ENCODE measurements around the gene FAM78A. TPM values are rescaled to one million over a fixed set of nuclear protein-coding genes. Genes with fewer than 3 reads are reported as not detected.

Gene FAM78A
- total RNA-seq, 1 experiment from 2014 or later: 1.3 TPM

DNA sequence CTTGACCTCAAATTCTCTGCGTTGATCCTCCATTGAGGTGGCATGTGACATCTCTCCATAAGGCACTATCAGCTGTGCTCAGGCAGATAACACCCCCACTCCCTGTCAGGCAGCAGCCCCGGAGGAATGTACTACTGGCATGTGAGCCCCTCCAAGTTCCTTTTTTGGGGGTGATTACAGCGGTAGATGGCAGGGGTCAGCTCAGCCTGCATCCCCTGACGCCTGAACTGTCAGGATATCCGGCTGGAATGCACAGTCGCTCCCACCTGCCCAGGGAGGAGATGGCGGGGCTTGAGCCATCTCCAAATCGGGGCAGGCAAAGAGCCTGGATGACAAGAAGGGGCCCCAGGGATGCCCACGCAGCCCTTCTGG, 40.8 kb downstream of the FAM78A start:
- H3K9me3 ChIP-seq (ENCODE audit: insufficient read depth, low read depth): no peaks in the 10 kb centered on the region
- BruUV-seq (replicated peaks): no TSS peak
- ChIA-PET CTCF (no interaction called here), POLR2A (ENCODE audit: unreplicated experiment) (interaction anchor here (0.7 kb wide), 1 partner anchor 197 kb away, joined by 4 read pairs; no protein-coding TSS in a partner anchor)
- no peaks in the 10 kb centered on the region for H3K9me2 ChIP-seq (ENCODE audit: insufficient read depth)
- H3K27me3 ChIP-seq (ENCODE audit: insufficient read depth, low read depth): no peaks in the 10 kb centered on the region
- no peak overlapping the region for H2AFZ ChIP-seq
- H4K20me1 ChIP-seq (ENCODE audit: insufficient read depth): no peaks in the 10 kb centered on the region
- TF ChIP-seq EZH2 (IDR thresholded peaks at IDR 0.05; ENCODE audit: low read depth): no peak
- TF ChIP-seq, protein P1, sequence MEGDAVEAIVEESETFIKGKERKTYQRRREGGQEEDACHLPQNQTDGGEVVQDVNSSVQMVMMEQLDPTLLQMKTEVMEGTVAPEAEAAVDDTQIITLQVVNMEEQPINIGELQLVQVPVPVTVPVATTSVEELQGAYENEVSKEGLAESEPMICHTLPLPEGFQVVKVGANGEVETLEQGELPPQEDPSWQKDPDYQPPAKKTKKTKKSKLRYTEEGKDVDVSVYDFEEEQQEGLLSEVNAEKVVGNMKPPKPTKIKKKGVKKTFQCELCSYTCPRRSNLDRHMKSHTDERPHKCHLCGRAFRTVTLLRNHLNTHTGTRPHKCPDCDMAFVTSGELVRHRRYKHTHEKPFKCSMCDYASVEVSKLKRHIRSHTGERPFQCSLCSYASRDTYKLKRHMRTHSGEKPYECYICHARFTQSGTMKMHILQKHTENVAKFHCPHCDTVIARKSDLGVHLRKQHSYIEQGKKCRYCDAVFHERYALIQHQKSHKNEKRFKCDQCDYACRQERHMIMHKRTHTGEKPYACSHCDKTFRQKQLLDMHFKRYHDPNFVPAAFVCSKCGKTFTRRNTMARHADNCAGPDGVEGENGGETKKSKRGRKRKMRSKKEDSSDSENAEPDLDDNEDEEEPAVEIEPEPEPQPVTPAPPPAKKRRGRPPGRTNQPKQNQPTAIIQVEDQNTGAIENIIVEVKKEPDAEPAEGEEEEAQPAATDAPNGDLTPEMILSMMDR (conservative IDR thresholded peaks at IDR 0.05): no peak
- H3K4me2 ChIP-seq: no peak overlapping the region
- no peak overlapping the region for H3K4me3 ChIP-seq
- H3K36me3 ChIP-seq (ENCODE audit: low read depth): 0 out of 2 replicates have a peak, but pooled peaks cover 8% of the 10 kb centered on the region
- no peaks in the 10 kb centered on the region for H3K4me1 ChIP-seq (replicated peaks; ENCODE audit: insufficient read depth)
- intact Hi-C loops (cut with micrococcal nuclease; ENCODE audit: unreplicated experiment): no loop called here
- H3F3A ChIP-seq (ENCODE audit: insufficient read depth, low read depth): peaks cover 6% of the 10 kb centered on the region
- no peak overlapping the region for H3K27ac ChIP-seq
- H3K79me2 ChIP-seq (ENCODE audit: low read depth): no peaks in the 10 kb centered on the region
- DNase-seq: no peak

DNA sequence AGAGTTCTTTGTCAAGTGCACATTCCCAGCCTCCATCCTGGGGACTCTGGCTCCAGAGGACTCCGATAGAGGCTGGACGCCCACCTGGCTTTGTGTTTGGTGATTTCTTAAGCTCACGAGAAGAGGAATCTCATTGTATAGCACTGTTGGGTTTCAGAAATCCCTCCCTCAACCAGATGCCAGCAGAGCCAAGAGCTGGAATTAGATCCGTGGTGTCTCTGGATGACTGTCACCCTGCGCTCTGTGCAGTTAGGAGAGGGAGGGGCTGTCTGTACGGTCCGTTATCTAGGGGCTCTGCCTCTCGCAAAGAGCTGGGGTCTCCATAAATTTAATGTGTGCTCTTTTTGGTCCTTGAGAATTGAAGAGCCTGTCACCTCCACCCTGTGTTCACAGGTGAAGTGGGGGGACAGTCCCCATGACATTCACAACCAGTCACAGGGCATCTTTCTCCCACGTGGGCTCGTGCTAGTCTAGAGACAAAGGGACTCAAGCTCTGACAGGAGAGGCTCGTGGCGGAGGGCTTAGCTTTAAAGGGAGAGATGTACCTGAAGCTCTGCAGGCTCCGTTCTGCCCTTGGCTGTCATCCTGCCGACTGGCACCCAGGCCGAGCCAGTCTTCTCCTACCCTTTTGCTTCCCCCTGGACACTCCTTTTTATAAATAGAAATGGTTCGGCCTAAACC, 41.4 kb downstream of the FAM78A start:
- Histone ChIP-seq H3K4me1 (replicated peaks; ENCODE audit: insufficient read depth) (no peaks in the 10 kb centered on the region), H3K79me2 (ENCODE audit: low read depth) (no peaks in the 10 kb centered on the region), H3K4me3 (no peak overlapping the region), H3K36me3 (ENCODE audit: low read depth) (0 out of 2 replicates have a peak, but pooled peaks cover 8% of the 10 kb centered on the region), H3F3A (ENCODE audit: insufficient read depth, low read depth) (peaks cover 6% of the 10 kb centered on the region), H3K4me2 (no peak overlapping the region), H2AFZ (no peak overlapping the region), H3K9me3 (ENCODE audit: insufficient read depth, low read depth) (no peaks in the 10 kb centered on the region), H3K27ac (no peak overlapping the region), H4K20me1 (ENCODE audit: insufficient read depth) (no peaks in the 10 kb centered on the region), H3K9me2 (ENCODE audit: insufficient read depth) (no peaks in the 10 kb centered on the region), H3K27me3 (ENCODE audit: insufficient read depth, low read depth) (no peaks in the 10 kb centered on the region)
- POLR2A ChIA-PET (ENCODE audit: unreplicated experiment): interaction anchor here (0.6 to 0.7 kb wide), 3 partner anchors 27 to 204 kb away, joined by 3 to 4 read pairs (median 4); no protein-coding TSS in a partner anchor
- CTCF ChIA-PET: no interaction called here
- intact Hi-C loops (cut with micrococcal nuclease; ENCODE audit: unreplicated experiment): no loop called here
- DNase-seq: no peak
- no TSS peak for BruUV-seq (replicated peaks)
- TF ChIP-seq EZH2 (IDR thresholded peaks at IDR 0.05; ENCODE audit: low read depth): no peak
- TF ChIP-seq, protein P1 (conservative IDR thresholded peaks at IDR 0.05): no peak

DNA sequence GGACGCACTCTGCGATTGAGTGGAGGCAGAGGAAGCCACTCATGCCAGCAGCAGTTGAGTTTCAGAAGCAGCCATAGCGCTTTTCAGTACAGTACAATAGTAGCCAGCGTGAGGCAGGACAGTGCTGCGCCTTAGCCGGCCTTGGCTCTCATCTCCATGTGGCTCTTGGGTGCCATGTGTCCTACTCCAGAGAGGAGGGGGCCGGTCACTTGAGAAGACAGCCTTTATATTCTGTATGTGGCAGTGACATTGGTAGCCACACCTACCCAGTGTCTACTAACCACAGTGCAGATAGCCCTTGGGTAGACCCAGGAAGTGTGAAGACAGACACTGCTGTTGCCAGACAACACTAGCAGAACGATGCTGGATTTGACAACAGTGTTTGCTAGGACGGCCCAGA, 42.3 kb downstream of the FAM78A start:
- Histone ChIP-seq H3K9me3 (ENCODE audit: insufficient read depth, low read depth) (no peaks in the 10 kb centered on the region), H3K4me1 (replicated peaks; ENCODE audit: insufficient read depth) (no peaks in the 10 kb centered on the region), H2AFZ (no peak overlapping the region), H3K27me3 (ENCODE audit: insufficient read depth, low read depth) (no peaks in the 10 kb centered on the region), H3K36me3 (ENCODE audit: low read depth) (0 out of 2 replicates have a peak, but pooled peaks cover 8% of the 10 kb centered on the region), H3F3A (ENCODE audit: insufficient read depth, low read depth) (peaks cover 6% of the 10 kb centered on the region), H3K79me2 (ENCODE audit: low read depth) (no peaks in the 10 kb centered on the region), H3K4me2 (no peak overlapping the region), H3K27ac (no peak overlapping the region), H3K9me2 (ENCODE audit: insufficient read depth) (no peaks in the 10 kb centered on the region), H4K20me1 (ENCODE audit: insufficient read depth) (no peaks in the 10 kb centered on the region), H3K4me3 (no peak overlapping the region)
- intact Hi-C loops (cut with micrococcal nuclease; ENCODE audit: unreplicated experiment): no loop called here
- TF ChIP-seq, protein P1 (conservative IDR thresholded peaks at IDR 0.05): no peak
- TF ChIP-seq EZH2 (IDR thresholded peaks at IDR 0.05; ENCODE audit: low read depth): no peak
- DNase-seq: no peak
- ChIA-PET CTCF (no interaction called here), POLR2A (ENCODE audit: unreplicated experiment) (interaction anchor here (0.6 kb wide), 1 partner anchor 26 kb away, joined by 3 read pairs; no protein-coding TSS in a partner anchor)
- BruUV-seq (replicated peaks): no TSS peak

All from PC-9 (cell line).